H1 (cell line): ENCODE results near the gene MAGI3.

Source experiments
- BACH1 ChIP-seq: IDR thresholded peaks from 2 replicates; pipeline ENCODE4 v1.6.1; 2012; ENCODE audit warnings: low read length, improper control_type of control experiment
- CTCF ChIP-seq, 3 experiments: IDR thresholded peaks; 1 replicate in 2 of 3; 2 replicates in 1 of 3; pipeline versions ENCODE4 v1.5.1 to v1.6.1; 2011; ENCODE audit warnings: low read length in 3 of 3, mild to moderate bottlenecking in 3 of 3, inconsistent platforms in 2 of 3, low read depth in 1 of 3, moderate library complexity in 1 of 3; ENCODE audit not compliant: insufficient read depth in 1 of 3; ENCODE audit errors: control extremely low read depth in 1 of 3
- GABPA ChIP-seq: IDR thresholded peaks from 2 replicates; pipeline ENCODE4 v1.6.1; 2011; ENCODE audit warnings: mild to moderate bottlenecking, low read length, moderate library complexity, borderline replicate concordance; ENCODE audit not compliant: insufficient read depth
- GTF2F1 ChIP-seq: IDR thresholded peaks from 2 replicates; pipeline ENCODE4 v1.6.1; 2012; ENCODE audit warnings: low read depth, low read length, improper control_type of control experiment, borderline replicate concordance
- POLR2A ChIP-seq, 2 experiments: IDR thresholded peaks; 1 replicate in 1 of 2; 2 replicates in 1 of 2; pipeline ENCODE4 v1.6.1; 2011; ENCODE audit warnings: low read depth in 2 of 2, low read length in 2 of 2, mild to moderate bottlenecking in 2 of 2; ENCODE audit errors: control extremely low read depth in 1 of 2
- RAD21 ChIP-seq, 2 experiments: IDR thresholded peaks in 1 of 2; conservative IDR thresholded peaks in 1 of 2; 2 replicates each; pipeline ENCODE4 v1.6.1; 2011; ENCODE audit warnings: low read depth in 2 of 2, low read length in 2 of 2, improper control_type of control experiment in 1 of 2, inconsistent platforms in 1 of 2, mild to moderate bottlenecking in 1 of 2, moderate library complexity in 1 of 2
- ZNF274 ChIP-seq: IDR thresholded peaks from 2 replicates; pipeline ENCODE4 v1.7.0; 2012; ENCODE audit warnings: low read length, borderline replicate concordance; ENCODE audit errors: extremely low read depth

- TF ChIP-seq CTCF (IDR thresholded peaks at IDR 0.05; ENCODE audit: control extremely low read depth in 1 of 3, insufficient read depth in 1 of 3, low read depth in 1 of 3, low read length in 3 of 3): no peak
- no peak for TF ChIP-seq BACH1
- TF ChIP-seq GTF2F1: no peak
- TF ChIP-seq RAD21 (IDR thresholded peaks at IDR 0.05 in 1 of 2, conservative IDR thresholded peaks at IDR 0.05 in 1 of 2; ENCODE audit: low read depth in 2 of 2, low read length in 2 of 2): no peak
- no peak for TF ChIP-seq ZNF274
- TF ChIP-seq GABPA: no peak
- TF ChIP-seq POLR2A (IDR thresholded peaks at IDR 0.05; ENCODE audit: control extremely low read depth in 1 of 2, low read depth in 2 of 2, low read length in 2 of 2): no peak
These were observed 8.8 kb downstream of the MAGI3 start for GRCh38 chr1:113399062-113399583.
